ENCODE data around the gene EEF1G.
"Not testable (repeated sequence)": the region's sequence is repeated elsewhere in the genome, so short reads cannot be mapped to it uniquely, and the experiment has no call there.

The EEF1G gene

GRCh38 chr11:62603072-62603408 is 29.3 kb upstream of the EEF1G start:
- no peak for DNase-seq

- no peak for DNase-seq
These were observed 28.7 kb upstream of the EEF1G start for GRCh38 chr11:62602141-62603071.

- DNase-seq, result peak; percentile 100
These were observed 27.9 kb upstream of the EEF1G start, which contains the start of gene MTA2 for GRCh38 chr11:62601372-62602140. Gene MTA2, minus strand, starts transcription at chr11:62601865. Its CDS starts 415 bp downstream, at chr11:62601450.

- peak; percentile 65 for DNase-seq
These were observed 27.4 kb upstream of the EEF1G start for GRCh38 chr11:62601122-62601371.

DNA sequence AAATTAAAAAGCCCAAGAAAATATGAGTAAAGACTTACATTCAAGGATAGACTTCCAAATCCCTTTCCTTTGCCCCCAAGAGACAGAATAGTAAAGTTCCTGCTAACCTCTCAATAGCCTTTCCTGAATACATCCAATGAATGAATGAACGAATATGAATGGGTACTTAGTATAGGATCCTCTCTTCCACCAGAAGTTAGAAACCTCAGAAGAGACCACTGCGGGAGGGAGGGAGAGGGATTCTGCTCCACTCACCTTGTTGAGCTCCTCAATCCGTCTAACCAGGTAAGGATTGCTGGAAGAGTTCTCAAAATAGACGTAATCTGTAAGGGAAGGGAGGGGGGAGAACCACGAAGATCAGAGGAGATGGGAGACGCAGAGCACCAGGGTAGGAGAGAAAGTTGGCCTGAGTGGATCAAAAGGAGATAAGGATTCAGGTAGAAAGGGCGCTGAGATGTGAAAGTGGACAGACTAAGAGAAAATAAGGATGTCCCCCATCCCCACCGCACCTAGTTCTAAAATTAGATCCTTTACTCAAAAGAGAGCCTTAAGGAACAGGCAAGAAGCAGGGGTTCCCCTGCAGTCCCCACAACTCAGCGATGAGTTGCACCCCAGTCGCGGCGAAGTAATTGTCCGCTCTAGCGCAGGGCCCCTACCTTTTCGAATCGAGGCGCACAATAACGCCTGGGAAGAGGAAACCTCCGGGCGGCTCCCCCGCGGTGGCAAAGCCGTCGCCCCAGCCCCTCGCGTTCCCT is 26.9 kb upstream of the EEF1G start:
- peak; percentile 36 for DNase-seq

DNA sequence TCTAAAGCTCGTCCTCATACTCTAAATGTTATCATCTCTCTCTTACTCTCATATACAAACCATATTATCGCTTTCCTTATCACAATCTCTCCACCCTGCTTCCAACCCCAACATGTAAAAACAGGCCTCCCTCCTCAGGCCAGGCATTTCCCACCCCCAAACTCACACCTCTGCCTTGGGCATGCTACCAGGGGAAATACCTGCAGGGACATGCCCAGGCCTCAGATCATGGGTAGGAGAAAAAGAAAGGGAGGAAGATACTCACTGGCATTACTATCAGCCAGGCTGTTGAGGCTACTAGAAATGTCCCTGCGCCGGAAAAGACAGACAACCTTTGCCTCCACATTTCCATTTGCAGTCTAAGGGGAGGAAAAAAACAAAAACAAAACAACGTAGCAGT is 26.2 kb upstream of the EEF1G start:
- no peak for DNase-seq

- DNase-seq, result peak; percentile 100
These were observed 25.5 kb upstream of the EEF1G start for GRCh38 chr11:62599069-62599696.

- no peak for DNase-seq
These were observed 21.4 kb upstream of the EEF1G start for GRCh38 chr11:62595124-62595523.

DNA sequence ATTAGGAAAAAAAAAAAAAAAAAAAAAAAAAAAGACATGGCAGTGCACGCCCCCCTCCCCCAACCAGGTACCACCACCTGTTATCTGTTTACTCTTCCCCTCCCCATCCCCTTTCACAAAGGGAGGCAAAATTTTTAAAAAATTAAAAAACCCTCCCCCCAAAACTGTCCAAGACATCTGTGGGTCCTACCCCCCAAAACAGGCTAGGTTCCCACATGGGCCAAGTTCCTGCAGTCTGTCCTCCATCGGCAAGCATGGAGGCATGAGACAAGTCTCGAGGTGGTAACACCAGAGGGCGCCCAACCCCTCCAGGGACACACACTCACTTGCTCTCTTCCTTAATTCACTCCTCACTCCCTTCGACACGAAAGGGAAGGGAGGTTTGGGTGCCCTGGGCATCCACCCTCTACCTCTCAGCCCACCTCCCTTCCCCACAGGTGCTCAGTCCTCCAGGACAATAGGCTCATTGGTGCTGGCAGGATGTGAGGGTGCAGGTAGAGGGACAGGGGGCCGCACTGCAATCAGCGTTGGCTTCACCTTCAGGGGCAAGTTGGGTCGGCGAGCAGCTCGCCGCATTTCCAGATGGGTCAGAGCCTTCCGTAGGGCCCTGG is 19.8 kb upstream of the EEF1G start:
- peak; percentile 96 for DNase-seq

- DNase-seq, result no peak
These were observed 19.3 kb upstream of the EEF1G start for GRCh38 chr11:62592989-62593421.

DNA sequence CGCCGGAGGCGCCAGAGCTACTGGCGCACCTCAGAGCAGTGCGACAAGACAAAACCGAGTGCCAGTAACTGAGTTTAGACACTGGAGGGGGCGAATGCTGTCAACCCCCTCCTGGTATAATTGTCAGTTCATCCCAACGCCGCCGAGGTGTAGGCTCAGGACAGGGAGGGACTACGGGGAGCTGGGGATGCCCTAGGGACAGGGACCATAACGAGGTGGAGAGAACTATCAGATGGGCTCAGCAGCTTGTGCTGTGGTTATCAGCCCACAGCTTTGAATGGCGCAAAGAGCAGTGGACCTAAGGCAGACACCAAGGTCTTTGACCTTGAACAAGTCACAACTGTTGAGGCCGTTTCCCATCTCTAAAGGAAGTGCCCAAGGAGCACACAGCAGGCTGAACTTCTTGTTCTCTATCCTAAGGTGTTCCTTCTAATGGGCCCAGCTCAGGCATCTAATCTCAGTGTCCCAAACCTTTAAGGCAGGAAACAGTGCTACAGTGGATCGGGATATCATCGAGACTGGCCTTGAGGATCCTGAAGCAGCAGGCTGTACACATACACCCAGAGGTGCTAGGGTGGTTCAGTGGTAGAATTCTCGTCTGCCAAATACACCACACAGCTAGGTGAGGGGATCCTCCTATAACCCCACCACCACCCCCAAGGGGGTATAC is 18.6 kb upstream of the EEF1G start:
- no peak for DNase-seq

DNA sequence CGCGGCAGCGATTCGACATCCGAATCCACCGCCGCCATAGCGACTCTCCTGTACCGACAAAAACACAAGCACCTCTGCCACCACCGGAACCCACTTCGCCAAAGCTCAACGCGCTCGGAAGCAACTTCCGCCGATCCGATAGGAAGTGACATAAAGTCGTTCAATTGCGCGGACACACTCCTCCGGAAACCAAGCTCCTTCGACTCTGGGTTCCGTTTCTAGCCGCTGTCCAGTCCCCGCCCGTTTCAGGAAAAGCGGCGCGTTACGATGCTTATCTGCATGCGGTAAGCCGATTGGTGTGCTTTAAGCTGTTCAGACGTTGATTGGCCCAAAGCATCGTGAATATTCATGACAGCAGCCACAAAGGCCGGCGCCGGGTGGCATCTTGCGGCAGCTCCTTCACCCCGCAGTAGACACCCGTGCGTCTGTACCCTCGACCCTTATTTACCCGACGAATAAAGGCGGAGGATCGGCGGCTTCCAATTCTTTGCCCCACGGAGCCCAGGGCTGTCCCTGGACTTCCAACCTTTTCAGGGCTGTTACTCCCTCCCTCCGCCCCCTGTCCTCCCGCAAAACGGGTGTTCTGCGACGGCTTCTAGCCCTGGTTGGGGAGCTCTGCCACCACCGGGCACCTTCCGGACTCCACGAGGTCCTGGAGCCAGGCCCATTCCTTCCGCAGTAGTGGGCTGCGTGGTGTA is 17.9 kb upstream of the EEF1G start, which contains the start of gene TUT1:
TUT1 (minus strand) TSS at position 76 of the 698 bp plus-strand sequence; CDS start at position 38, 38 bp downstream.
- DNase-seq, result peak; percentile 100

DNA sequence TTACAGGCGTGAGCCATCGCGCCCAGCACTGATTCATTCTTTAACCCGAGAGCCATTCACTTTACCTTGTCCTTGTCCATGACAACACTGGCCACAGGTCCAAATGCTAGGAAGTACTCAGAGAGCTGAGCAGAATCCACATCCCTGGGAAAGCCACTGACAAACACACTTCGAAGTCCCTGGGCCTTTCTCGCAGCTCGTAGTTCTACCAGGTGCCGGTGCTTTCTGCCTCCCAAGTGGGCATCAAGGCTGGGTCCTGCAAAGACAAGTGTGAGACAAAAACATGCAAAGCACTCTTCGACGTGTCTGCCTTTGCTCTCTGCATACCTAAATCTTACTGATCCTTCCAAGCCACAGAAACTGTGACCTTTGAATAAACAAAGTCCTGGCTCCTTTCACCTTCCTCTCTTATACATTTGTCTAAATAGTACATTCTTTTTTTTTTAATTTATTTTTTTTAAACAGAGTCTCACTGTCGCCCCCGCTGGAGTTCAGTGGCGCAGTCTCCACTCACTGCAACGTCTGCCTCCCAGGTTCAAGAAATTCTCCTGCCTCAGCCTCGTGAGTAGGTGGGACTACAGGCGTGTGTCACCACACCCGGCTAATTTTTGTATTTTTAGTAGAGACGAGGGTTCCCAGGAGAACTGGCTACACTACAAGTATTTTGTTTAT is 15.4 kb upstream of the EEF1G start:
- DNase-seq, result peak; percentile 73

DNA sequence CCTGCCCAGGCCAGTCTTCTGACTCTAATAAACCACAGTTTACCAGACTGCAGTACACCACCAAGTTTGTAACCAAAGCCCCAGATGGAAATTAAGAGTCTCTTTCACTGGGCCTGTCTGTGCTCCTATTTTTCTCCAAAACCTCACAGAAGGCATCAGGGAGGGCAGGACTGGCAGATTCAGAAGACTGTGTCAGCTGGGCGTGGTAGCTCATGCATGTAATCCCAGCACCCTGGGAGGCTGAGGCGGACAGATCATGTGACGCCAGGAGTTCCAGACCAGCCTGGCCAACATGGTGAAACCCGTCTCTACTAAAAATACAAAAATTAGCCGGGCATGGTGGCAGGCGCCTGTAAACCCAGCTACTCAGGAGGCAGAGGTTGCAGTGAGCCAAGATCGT is 11.7 kb upstream of the EEF1G start:
- DNase-seq, result not testable (repeated sequence)

DNA sequence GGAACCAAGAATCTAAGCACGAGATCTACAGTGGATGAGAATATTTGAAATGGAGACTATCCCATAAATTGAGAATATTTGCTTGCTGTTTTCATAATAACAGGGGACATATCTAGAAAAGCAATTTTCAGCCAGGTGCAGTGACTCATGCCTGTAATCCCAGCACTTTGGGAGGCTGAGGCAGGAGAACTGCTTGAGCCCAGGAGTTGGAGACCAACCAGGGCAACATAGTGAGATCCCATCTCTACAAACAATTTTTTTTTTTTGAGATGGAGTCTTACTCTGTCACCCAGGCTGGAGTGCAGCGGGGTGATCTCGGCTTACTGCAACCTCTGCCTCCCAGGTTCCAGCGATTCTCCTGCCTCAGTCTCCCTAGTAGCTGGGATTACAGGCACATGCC is 8.0 kb upstream of the EEF1G start:
- DNase-seq, result not testable (repeated sequence)

DNA sequence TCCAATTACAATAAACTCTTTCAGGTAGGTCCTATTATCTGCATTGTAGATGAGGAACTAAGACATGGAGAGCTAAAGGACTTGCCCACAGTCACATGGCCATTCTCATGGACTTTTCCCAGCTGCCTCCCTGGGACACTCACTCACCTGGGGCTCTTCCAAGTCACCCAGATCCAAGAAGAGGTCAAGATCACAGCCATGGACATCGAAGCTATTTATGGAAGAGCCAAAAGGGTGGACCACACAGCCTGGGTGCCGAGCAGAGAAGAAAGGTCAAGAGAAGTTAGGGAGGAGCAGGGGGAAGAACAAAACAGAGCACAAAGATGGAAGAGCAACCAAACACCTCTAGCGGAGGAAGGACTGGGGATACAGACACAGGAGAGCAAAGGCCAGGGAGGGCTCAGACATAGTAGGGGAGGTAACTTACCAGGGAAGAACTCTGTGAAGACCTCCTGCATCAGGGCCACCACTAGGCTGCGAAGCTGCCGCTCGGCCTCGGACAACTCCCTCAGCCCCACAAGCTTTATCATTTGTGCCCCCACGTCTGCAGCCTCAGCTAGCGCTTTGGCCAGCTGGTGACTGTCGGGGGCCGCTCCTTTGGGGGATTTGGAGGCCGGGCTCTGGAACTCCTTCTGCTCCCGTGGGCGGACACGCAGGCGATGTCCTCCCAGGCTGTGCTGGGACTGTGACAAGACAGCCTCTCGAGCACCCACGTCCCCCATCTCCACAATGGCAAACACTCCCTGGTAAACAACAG is 7.4 kb upstream of the EEF1G start:
- DNase-seq, result no peak

DNA sequence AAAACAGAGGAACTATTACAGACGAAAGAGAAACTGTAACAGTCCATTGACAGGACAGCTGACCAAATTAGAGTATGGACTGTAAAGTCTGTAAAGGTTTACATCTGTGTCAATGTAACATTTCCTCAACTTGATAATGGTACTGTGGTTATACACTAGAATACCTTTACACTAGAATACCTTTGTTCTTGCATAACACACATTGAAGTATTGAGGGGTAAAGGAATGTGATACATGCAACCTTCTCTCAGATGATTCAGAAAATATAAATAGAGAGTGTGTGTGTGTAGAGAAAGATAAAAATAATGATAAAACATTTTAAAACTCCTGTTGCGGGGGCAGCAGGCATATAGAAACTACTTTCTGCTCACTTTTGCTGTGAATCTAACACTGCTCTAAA is 5.6 kb upstream of the EEF1G start:
- DNase-seq, result no peak

- DNase-seq, result no peak
These were observed 4.8 kb upstream of the EEF1G start for GRCh38 chr11:62578541-62578940.

DNA sequence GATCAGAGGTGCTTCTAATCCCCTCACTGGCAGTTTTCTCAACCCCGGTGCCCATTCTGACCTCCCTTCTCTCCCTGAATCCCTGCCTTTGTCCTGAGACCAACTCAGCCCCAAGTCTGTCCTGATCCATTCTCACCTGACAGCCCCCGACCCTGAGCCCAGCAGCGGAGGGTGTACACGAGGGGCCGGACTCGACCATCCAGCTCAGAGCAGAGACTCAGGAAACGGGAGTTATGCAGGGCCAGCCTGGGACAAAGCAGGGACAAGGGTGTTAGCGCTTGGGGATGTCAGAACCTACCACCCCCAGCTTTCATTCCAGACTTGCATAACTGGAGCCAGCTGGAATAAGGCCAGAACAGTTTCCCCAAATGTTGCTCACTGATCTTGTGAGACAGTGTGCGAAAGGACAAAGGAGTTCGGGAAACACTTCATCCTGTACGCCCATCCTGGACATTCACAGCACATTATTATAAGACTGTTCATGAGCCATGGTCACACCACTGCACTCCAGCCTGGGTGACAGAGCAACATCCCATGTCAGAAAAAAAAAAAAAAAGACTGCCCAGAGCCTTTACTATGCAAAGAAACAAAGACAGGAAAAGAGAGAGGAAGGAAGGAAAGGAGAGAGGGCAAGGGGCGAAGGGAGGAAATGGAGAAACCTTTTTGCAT is 3.5 kb upstream of the EEF1G start:
- no peak for DNase-seq

All from hematopoietic multipotent progenitor cell treated with erythropoietin and hydrocortisone succinate and interleukin-3 and kit ligand, for 4 days (in vitro differentiated cells).